Endometrial microvascular endothelial cells (primary cell): Measurements from ENCODE around the gene C10orf90. TPM values are rescaled to one million over a fixed set of nuclear protein-coding genes. Genes with fewer than 3 reads are reported as not detected.

Source experiments
- in situ Hi-C: cut with HindIII; loops from 2 replicates; pipeline ENCODE4 v1.10.0; 2017; ENCODE audit warnings: low sequenced_read_pairs, low pct_unique_long_range_greater_than_20kb; ENCODE audit errors: inconsistent ontology term
- total RNA-seq: library from RNA; depleted of rRNA; stranded (reverse); fragments of >200 nt; gene quantifications from one replicate; pipeline ENCODE4 v1.2.3, GENCODE V29; 2015; ENCODE audit errors: inconsistent ontology term

C10orf90 gene
- total RNA-seq, 1 donor from 2014 or later, result not detected

DNA sequence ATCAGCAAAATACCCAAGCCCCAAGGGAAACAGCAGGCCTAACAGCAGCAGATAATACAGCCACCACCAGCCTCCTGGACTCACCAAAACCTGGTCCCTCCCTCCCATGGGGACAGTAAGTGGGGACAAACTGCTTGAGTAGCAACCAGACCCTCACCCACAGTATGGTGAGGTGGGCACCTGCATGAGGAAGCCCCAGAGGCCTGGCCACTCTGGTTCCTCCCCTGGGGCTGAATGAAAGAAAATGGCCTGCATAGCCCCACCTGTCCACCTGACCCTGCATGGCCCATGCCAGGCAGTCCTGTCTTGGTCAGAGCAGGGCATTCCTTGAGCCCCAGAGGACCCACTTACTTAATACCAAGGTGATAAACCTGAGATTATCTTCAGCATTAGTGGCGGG lies 13.0 kb upstream of the C10orf90 start:
- in situ Hi-C loops, result no loop called here

DNA sequence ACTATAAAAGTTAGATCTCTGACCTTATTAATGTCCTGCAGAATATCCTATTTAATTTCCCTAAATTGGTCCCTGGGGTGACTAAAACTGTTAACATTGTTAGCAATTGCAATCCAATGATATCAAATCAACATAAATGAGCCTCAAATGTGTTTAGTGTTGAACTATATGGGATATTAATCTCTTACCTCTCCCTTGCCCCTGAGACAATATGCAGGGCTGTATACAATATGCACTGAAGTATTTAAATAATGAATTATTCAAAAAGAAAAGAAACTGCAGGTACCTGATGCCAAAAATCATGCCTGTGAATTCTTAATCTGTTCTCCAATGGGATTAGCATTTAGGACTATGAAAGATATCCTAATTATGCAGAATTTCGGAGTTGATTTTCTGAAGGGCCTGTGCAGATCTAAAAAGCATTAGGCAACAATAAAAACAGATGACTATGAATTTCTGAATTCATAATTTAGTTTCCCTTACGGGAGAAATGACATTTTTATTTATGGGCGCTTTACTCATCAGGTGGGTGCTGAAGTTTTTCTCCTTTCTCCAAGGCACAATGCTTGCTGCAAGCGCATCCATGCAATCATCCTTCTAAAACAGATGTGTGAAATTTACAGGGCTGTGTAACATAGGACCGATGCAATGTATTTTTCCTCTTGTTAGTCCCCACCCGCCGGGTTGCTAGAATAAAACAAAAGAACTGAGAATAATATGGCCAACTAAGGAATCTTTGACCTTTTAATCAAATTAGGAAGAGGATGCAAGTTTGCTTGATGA lies 5.4 kb upstream of the C10orf90 start:
- in situ Hi-C loops, result no loop called here

DNA sequence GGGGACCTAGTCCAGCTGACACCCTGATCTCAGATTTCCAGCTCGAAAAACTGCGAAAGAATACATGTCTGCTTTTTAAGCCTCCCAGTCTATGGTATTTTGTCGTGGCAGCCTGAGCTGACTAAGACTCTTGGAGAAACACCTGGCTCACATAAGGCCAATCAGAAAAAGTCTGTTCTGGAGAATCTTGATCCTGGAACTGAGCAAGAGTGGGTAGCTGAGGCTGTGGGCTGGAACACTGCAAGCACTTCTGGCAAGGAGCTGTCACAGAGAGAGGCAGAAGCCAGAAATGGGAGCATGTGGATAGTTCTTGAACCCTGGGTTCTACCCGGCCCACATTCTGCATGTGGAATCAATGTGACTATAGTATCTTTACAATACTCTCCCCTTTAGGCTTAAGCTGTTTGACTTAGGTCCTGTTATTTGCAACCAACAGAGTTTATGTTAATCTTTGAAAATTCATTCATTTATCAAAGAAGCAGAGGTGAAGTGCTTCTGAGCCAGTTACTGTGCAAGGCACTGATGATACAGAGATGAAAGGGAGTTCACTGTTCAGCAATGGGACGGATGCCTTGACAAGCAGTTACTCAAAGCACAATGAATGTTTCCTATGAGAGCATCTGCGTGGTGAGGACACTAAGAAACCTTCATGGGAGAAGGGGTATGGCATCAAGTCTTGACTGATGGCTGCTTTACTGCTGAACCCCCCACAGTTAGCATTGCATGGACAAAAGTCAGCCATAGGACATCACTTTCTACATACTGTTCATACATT lies 4.4 kb upstream of the C10orf90 start:
- in situ Hi-C loops, result no loop called here

DNA sequence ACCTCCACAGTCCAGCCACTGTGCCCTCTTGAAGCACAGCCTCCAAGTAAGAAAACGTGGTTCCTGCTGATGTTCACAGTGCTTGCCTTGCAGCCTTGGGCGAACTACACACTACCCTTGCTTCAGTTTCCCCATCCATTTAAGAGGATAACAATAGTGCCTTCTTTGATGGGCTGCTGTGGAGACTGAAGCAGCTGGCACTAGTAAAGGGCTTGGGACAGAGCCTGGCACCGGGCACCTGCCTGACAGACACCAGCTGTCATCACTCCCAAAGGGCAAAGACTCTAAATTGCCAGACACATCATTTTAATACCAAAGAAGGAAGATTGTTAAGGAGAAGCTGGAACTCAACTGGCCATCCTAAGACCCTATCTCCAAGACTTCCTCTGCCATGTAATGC lies 3.1 kb upstream of the C10orf90 start:
- in situ Hi-C loops, result no loop called here

DNA sequence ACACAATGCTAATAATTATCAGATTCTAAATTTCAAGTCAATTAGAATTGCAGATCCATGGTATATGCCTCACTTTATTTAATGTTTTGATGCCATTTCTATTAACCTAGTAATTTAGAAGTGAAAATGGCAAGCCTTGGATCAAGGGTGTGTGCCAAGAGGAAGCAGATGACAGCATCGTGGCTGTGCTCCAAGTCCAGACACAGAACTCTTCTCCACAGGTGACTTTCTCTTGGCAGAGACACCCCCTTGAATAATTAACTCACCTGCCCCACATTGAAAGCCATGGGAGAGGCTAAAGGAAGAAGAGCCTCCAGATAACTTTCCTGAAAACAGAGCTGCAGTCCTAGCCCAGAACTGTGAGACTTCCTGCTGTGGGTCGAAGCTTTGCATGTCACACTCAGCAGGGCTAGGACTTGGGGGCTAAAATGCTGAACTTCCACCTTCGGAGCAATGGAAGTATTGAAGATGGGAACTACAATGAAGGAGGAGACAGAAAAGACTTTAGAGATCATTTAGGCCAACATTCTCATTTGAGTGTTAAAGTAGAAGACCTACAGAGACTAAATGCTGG lies 996 bp upstream of the C10orf90 start:
- in situ Hi-C loops, result no loop called here

DNA sequence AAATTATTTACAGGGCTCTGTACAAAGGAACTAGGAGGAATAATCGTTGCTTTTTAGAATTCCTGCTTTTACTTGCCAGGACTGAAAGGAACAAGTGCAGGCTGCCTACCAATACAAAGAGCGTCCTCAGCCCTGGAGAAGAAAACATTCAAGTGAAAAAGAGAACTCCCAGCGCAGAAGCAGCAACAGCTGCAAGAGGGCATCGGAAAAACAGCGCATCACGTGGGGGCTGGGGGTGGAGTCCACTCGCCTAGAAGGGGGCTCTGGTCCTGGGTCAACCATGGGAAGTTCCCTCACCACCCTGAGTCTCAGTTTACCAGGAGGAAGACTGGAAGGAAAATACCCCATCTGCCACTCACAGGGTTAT lies 385 bp upstream of the C10orf90 start:
- in situ Hi-C loops, result no loop called here

DNA sequence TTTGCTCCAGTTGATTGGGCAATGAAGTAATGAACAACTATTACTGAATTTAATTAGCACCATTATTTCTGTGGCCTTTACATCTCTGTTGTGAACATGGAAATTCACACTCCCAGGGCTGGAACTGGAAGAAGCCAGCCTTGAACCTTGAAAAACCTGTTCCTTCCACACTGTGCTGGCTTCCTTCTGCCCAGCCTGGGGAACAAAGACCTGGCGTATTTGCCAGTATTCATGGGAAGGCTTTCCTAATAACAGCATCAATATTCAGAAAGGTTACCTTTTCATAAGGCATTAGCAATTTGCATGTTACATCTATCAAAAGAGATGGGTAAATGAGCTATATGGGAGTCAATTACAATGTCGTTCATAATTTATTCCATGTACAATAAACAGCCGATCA lies 1.3 kb downstream of the C10orf90 start:
- in situ Hi-C loops, result no loop called here

DNA sequence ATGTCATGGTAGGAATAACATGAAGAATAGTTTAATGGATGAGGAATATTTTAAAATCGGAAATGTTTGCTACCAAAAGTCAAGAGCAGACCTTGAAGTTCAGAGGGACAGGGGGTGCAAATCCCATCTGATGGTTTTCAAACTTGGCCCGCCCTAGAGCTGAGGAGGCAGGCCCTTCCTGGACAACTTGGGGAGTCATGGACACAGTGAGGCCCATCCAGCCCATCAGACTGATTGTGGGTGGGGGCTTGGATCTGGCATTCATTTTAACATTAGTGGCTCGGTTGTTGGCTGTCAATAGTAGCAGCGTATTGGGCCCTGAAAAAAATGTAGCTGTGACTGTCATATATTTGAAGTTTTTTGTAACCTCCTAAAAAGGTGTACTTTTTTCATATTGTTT lies 2.0 kb downstream of the C10orf90 start:
- in situ Hi-C loops, result no loop called here

DNA sequence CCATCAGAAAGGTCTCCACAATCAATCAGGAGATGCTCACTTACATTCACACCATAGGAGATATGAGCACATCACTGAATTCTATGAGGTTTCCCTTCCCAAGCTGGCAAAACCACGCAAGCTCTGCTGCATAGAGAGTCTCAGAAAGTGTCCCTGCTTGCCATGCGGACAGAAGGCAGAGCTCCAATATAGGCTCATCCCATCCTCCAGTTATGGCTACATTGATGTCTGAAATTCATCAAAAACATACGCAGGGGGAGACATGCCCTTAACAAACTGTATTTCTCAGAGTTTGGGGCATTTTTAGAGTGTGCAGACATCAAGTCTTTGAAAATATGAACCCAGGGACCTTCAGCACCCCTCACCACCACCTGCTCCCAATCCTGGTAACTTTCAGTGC lies 2.9 kb downstream of the C10orf90 start:
- in situ Hi-C loops, result no loop called here

DNA sequence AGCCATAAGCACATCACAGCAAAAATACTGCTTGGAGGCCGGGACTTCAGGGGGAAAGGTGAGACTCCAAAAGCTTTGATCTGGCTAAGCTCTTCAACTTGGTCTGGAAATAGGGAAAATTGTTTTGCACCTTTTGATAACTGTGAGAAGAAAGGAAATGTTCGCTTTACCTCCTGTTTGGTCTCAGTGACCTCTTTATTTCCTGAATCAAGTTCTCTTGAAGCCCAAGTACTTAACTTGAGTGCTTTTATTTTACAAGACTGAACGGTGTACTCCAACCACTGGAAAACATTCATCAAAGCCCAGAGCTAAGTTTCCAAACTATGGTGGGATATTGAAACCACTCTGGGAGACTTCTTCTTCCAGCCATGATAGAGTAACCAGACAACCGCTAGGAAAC lies 5.3 kb downstream of the C10orf90 start:
- in situ Hi-C loops, result no loop called here

DNA sequence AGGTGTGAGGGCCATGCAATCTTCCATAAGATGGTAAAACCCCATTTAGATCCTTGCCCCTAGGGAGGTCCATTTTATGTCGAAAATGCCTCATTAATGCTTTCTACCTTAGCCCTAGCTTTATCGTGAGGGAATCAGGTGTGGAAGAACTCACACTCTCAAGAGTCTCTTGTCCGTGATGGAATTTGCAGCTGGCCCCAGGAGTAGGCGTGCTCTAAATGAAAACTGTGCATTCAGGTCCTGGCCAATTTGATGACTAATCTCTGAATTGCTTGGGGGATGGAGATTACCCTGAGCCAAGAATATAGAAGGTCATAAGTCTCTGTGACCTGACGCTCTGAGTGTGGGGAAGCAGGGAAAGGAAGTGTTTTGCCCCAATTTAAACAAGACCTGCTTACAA lies 6.6 kb downstream of the C10orf90 start:
- in situ Hi-C loops, result no loop called here

DNA sequence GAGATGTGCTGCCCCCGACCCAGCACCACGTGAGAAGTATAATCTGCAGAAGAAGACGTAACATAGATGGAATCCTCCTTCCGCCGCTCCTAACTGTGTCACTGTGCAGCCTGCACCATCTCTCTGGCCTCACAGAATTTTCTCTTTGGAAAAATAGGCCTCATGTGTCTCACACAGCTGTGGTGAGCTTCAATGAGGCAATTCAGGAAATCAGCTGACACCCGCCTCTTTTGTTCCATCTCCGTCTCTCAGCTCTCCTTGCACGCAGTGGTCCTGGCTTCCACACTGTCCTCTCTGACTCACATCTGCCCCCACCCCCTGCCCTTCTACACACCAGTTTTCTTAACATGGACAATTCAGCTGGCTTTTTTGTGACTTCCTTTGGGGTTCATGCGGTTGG lies 7.2 kb downstream of the C10orf90 start:
- in situ Hi-C loops, result no loop called here

DNA sequence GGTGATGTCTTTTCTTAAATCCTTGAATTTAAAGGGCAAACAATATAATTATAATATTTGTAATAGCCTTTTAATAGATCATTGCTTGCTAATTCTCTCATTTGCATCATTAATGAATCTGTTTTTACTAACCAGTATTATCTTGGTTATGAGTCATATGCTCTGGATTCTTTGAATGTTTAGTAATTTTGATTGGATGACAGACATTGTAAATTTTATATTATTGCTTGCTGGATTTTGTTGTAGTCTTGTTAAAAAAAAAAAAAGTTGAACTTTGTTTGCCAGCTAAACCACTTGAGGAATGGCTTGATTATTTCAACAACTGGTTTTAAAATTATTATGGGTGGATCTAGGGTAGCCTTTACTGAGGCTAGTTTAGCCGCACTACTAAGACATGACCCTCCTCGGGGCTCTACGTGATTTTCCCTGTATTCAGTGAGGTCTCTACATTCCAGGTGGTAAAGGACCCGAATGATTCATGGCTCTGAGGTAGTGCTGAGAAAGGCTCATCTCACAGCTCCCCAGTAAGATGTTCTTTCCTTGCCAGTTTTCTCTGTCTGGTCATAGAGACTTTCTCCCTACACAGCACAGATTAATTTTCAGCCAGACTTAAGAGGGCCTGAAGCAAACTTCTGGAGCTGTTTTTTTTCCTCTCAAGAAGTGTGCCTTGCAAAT lies 8.5 kb downstream of the C10orf90 start:
- in situ Hi-C loops, result no loop called here

DNA sequence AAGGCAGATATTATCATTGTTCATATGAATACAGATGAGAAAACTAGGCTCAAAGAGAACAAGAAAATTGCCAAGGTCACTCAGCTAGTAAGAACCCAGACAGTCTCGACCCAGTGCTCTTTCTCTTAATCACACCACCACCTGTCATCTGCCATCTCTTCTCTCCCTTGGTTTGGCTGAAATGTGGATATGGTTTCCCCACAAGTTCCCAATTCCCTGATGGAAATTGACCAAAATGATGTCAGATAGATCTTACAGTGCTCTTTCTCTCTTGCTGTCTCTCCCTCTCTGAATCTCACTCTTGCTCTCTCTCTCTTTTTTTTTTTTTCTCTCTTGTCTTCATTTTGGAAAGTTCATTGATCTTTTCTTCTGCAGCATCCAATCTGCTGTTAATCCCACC lies 9.1 kb downstream of the C10orf90 start:
- in situ Hi-C loops, result no loop called here

DNA sequence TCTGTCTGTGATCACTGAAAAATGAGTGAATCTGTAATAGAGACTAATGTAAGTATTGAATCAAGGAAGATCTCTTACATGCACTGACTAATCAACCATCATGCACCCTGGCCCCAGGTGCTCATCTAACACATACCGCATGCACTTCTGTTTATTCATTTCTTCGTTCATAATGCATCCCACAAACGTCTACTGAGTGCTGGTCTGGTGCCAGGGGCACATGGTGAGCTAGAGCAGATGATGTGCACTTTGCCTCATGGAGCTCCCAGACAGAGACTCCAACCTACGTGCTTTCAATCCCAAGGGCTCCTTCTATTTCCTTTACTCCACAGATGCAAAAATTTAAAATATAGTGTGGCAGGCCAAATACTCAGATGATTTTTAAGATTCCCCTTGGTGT lies 10.7 kb downstream of the C10orf90 start:
- in situ Hi-C loops, result no loop called here

DNA sequence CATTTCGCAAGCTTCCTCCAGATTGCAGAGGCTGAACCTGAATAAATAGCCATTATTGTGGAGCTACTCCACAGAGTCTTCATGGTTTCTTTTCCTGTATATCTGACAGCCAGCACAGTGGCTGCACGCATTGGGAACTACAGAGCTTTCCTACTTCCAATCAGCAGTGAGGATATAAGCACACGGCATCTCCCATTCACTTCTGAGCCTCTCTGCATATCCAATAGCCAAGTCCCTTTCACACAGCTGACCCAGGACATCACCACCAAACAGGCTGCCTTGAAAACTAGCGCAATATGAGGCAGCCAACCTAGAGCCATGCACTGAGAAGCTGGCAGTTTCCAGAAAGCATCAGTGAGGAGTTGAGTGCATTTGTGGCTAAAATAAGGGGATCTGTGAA lies 11.6 kb downstream of the C10orf90 start:
- in situ Hi-C loops, result no loop called here

DNA sequence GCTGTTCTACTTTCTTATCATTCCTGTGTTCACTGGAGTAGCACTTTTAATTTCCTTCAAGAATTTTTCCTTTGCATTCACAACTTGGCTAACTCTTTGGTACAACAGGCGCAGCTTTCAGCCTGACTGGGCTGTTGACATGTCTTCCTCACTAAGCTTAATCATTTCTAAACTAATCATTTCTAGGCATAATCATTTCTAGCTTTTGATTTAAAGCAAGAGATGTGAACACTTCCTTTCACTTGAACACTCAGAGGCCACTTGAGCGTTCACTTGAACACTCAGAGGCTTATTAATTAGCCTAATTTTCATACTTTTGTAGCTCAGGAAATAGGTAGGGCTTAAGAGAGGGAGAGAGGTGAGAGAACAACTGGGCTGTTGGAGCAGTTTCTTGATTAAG lies 15.9 kb downstream of the C10orf90 start:
- in situ Hi-C loops, result no loop called here

DNA sequence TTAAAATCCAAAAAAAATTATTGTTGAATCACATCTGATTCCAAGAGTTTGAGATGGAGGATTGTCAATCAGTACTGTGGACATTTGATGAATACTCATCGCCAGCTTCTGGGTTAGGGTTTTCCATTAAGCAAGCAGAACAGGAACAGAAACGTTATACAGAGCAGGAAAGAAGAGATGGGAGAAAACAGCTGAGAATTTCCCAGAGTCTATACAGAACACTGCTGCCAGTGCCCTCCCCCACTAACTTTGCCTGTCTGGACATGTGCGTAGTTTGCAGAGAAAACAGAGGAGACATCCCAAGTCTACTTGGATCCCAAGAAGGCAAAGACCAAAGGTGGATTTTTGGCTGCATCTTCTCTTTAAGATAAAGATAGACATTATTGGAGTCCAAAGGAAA lies 19.0 kb downstream of the C10orf90 start:
- in situ Hi-C loops, result no loop called here

DNA sequence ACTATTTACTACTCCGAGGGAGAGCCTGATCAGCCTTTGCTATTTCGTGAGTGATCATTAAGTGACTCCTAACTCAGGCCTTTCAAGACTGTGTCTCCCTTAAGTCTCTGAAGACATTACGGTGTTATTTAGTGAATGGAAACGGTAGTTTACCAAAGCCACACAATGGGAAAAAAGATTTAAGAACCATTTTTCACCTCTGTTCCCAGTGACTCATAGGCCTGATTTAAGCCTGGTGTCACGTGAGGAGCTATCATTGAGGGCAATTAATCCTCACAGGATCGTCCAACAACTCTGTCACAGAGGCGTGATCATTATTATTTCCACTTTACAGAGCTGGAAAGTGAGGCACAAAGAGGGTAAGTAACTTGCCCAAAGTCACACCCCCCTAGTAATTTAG lies 20.3 kb downstream of the C10orf90 start:
- in situ Hi-C loops, result no loop called here

DNA sequence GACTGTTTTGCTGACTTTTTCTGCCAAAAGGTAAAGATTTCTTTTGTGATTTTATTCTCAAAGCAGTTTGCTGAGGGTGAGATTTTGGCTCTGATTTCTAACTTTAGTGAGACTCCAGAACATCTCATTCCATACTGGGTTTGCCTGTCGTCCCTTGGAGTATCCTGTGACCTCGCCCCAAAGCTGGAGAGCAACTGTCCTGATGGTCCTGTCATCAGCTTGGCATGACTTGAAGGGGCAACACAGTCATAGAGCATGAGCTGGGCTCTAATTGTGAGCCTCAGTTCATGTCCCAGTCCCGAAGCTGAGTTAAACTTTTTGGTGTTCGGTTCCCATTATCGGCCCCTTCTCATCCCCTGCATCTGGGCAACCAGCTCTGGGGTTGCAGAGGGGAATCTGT lies 23.4 kb downstream of the C10orf90 start:
- in situ Hi-C loops, result no loop called here
